Measurements from ENCODE around the gene CDC14C. TPM values are rescaled to one million over a fixed set of nuclear protein-coding genes. Genes with fewer than 3 reads are reported as not detected.

Gene CDC14C
- total and polyA plus RNA-seq, 2 donors from 2014 or later = not detected

DNA sequence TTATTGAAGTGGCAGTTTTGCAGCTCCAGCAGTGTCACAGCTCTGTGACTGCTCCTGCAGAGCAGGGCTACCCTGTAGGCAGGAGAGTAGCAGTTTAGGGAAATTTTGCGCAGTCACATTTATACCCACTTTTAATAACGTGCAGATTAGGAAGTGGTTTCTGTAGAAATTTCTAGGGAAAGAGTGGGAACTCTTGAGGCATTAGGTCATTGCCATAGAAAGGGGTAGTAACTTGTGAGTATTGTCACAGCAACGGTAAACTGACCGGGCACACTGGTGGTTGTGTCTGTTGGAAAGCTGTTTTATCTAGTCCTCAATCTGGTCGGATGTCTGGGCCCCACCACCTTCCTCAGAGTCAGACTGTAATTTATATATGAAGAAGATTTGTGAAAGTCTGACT lies 51.9 kb downstream of the CDC14C start:
- FAIRE-seq = no peak
- TF ChIP-seq, protein P1, sequence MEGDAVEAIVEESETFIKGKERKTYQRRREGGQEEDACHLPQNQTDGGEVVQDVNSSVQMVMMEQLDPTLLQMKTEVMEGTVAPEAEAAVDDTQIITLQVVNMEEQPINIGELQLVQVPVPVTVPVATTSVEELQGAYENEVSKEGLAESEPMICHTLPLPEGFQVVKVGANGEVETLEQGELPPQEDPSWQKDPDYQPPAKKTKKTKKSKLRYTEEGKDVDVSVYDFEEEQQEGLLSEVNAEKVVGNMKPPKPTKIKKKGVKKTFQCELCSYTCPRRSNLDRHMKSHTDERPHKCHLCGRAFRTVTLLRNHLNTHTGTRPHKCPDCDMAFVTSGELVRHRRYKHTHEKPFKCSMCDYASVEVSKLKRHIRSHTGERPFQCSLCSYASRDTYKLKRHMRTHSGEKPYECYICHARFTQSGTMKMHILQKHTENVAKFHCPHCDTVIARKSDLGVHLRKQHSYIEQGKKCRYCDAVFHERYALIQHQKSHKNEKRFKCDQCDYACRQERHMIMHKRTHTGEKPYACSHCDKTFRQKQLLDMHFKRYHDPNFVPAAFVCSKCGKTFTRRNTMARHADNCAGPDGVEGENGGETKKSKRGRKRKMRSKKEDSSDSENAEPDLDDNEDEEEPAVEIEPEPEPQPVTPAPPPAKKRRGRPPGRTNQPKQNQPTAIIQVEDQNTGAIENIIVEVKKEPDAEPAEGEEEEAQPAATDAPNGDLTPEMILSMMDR (IDR thresholded peaks at IDR 0.05; ENCODE audit: borderline replicate concordance, extremely low read depth, insufficient read depth) = no peak
- no peak overlapping the region for H3K4me3 ChIP-seq (ENCODE audit: low read length in 3 of 3)

DNA sequence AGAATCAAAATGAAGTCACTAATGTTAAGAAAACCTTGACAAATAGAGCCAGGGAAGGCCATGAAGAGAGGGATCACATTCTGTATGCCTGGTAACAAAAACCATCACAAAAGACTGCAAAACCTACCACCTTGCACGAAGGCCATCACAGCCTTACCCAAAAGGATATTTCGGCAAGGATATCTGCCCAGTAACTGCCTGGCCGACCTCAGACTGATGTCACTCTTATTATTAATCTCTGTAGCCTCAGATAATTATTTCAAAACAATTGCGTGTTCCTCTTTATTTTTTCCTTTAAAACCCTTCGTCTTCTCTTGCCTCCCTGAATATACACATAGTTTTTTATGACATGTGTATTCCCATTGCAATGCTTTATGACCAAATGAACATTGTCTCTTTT lies 52.5 kb downstream of the CDC14C start:
- Histone ChIP-seq H3K36me3 (ENCODE audit: control insufficient read depth in 2 of 3, insufficient read depth in 3 of 3, low read length in 3 of 3) (no peaks in the 10 kb centered on the region), H3K27me3 (ENCODE audit: control insufficient read depth, insufficient read depth, low read length) (no peaks in the 10 kb centered on the region), H3K27ac (ENCODE audit: low read depth in 2 of 2, low read length in 2 of 2) (no peak overlapping the region), H3K4me1 (ENCODE audit: control insufficient read depth in 2 of 3, insufficient read depth in 2 of 3, low read depth in 1 of 3, low read length in 3 of 3) (no peaks in the 10 kb centered on the region), H3K9ac (ENCODE audit: low read length in 3 of 3) (no peak overlapping the region), H3K9me3 (ENCODE audit: control insufficient read depth in 2 of 3, insufficient read depth in 1 of 3, low read length in 3 of 3) (no peaks in the 10 kb centered on the region), H3K4me3 (ENCODE audit: low read length in 3 of 3) (no peak overlapping the region)
- FAIRE-seq (no peak), DNase-seq (no peak)
- TF ChIP-seq, protein P1 (IDR thresholded peaks at IDR 0.05; ENCODE audit: borderline replicate concordance, extremely low read depth, insufficient read depth) = no peak
- intact Hi-C loops (cut with DNase I) = no loop called here

More for the DNA sequence above, 51.9 kb downstream of the CDC14C start:
- intact Hi-C loops (cut with DNase I) = no loop called here
- no peak overlapping the region for H3K27ac ChIP-seq (ENCODE audit: low read depth in 2 of 2, low read length in 2 of 2)
- no peak for DNase-seq
- no peaks in the 10 kb centered on the region for H3K27me3 ChIP-seq (ENCODE audit: control insufficient read depth, insufficient read depth, low read length)
- H3K4me1 ChIP-seq (ENCODE audit: control insufficient read depth in 2 of 3, insufficient read depth in 2 of 3, low read depth in 1 of 3, low read length in 3 of 3) = no peaks in the 10 kb centered on the region
- H3K9ac ChIP-seq (ENCODE audit: low read length in 3 of 3) = no peak overlapping the region
- no peaks in the 10 kb centered on the region for H3K36me3 ChIP-seq (ENCODE audit: control insufficient read depth in 2 of 3, insufficient read depth in 3 of 3, low read length in 3 of 3)
- no peaks in the 10 kb centered on the region for H3K9me3 ChIP-seq (ENCODE audit: control insufficient read depth in 2 of 3, insufficient read depth in 1 of 3, low read length in 3 of 3)

Data from kidney (tissue), 14 donors.